Pancreas (tissue), 10 donors: Measurements from ENCODE around the gene ZNF593. TPM values are rescaled to one million over a fixed set of nuclear protein-coding genes. Genes with fewer than 3 reads are reported as not detected.

Experiments used
- ATAC-seq, 4 donors: fragments of 200-7000 bp; cut with Tn5 transposase; one replicate each; pipeline versions ENCODE4 v1.8.0 to v1.9.1; 2020; ENCODE audit warnings: mild to moderate bottlenecking in 4 of 4, moderate library complexity in 4 of 4
- DNase-seq, 6 donors: peaks; one replicate each; pipeline ENCODE4 v3.0.0-alpha.2; 2020
- FAIRE-seq: peaks from 2 replicates; lab custom pipeline; 2012; peaks lifted over from hg19 to GRCh38; lab: Jason Lieb, UNC
- H3K27ac ChIP-seq, 4 donors: fragments of 200-600 bp; sonication (generic); 1 replicate in 3 of 4; 2 replicates in 1 of 4; pipeline versions ENCODE4 v1.5.0 to v1.8.0; 2020
- H3K27me3 ChIP-seq, 4 donors: fragments of 200-600 bp; one replicate each; pipeline ENCODE4 v1.8.0; 2021
- H3K36me3 ChIP-seq, 3 donors: fragments of 200-600 bp; sonication (generic) in 1 of 3; one replicate each; pipeline versions ENCODE4 v1.5.0 to v1.8.0; 2020 to 2021
- H3K4me1 ChIP-seq, 3 donors: fragments of 200-600 bp; one replicate each; pipeline ENCODE4 v1.8.0; 2021
- H3K4me3 ChIP-seq, 4 donors: fragments of 200-600 bp; sonication (generic) in 2 of 4; one replicate each; pipeline versions ENCODE4 v1.5.0 to v1.8.0; 2020 to 2021
- H3K9me3 ChIP-seq, 4 donors: fragments of 200-600 bp; one replicate each; pipeline ENCODE4 v1.8.0; 2021
- WGBS, 2 donors: extraction: QIAGEN DNeasy Blood & Tissue Kit; methylation state at CpG; one replicate each; pipeline ENCODE4 v1.1.7; 2013; 5-methylcytosine and 5-hydroxymethylcytosine counted together
- intact Hi-C, 3 donors: fragments of 100-400 bp; cut with DNase I; formaldehyde crosslinking; loops; one replicate each; pipeline versions ENCODE4 v1.11.1 to v1.14.2; 2022
- polyA plus RNA-seq, 2 donors: library from polyadenylated mRNA; stranded (reverse); fragments of 200-250 nt; gene quantifications; one replicate each; pipeline ENCODE4 v1.2.3, GENCODE V29; 2013
- total RNA-seq, 6 donors: library from RNA; stranded (reverse); fragmentation: NEBNext Ultra II Directional in 4 of 6; extraction: Animal tissue kit (Norgen Biotek cat#: 25700) in 4 of 6; gene quantifications; one replicate each; pipeline versions ENCODE4 v1.2.1 to v1.2.4, GENCODE V29; 2021 to 2023
- TF ChIP-seq, protein P1 (sequence below), 4 donors: fragments of 200-600 bp; sonication (generic) in 3 of 4; IDR thresholded peaks; one replicate each; pipeline versions ENCODE4 v1.5.0 to v1.8.0; 2021; ENCODE audit warnings: antibody characterized with exemption in 4 of 4
- donor health status: healthy with polysubstance abuse.
- donor health status: DM: no; HTN: no; CAD: no; lungs with moderate emphysema.
- donor health status: DM: no; HTN: no; CAD: no.
- donor health status: control.
- donor health status: control.
- donor health status: Bipolar disorder and iron deficiency.
- donor health status: DM: yes; HTN: yes; CAD: no.
- donor health status: DM: no; HTN: no; CAD: no.
- donor health status: DM: no; HTN: no; CAD: no.
- donor health status: DM: yes; HTN: yes; CAD: no.

The ZNF593 gene
- total and polyA plus RNA-seq, 8 donors, result 18.4 to 80.7 (median 22.8) TPM

DNA sequence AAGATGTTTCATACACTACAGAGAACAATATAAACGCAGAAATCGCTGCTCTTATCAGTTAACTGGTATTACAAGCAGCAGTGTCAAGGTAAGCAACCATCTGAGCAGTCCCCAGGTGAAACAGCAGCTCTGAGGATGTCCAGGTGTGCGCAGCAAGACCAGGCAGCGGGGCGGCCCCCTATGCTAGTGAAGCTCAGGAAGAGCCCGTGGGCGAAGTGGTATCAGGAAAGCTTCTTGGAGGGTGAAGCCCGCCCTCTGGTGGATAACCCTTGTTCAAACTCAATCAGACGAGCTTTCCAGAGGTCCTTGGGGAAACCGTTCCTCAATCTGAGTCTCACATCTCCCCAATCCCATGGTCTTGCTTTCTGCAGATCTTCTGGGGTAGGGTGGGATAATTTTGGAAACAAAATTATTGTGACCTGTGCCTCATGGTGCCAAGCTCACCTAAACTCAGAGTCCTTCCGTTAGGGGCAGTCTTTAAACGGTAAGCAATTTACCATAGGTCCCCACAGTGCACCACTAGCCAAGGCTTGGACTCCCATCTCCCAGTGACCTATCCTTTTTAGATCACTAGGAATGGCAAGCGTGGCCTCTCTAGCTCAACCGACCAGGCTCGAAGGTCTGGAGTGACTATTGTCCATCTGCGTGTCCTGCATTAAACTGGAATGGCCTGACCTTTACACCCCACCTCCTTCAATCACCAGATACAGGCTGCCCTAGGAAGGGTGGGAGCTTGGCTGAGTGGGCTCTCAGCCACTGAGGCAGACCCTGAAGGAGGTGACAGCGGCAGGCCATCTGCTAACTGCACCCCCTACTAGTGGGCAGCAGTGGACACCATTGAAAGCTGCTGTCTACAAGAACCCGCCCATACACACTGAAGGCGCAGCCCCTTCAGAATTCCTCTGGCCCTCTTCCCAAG is 24.4 kb upstream of the ZNF593 start:
- 20 to 21% methylated on average over 19 of the region's 19 CpGs for WGBS, 2 donors
- intact Hi-C loops, result loop anchor here in 2 of 3 donors (5.0 to 10.0 kb wide), 3 partner anchors 38 to 113 kb away; no protein-coding TSS in a partner anchor

DNA sequence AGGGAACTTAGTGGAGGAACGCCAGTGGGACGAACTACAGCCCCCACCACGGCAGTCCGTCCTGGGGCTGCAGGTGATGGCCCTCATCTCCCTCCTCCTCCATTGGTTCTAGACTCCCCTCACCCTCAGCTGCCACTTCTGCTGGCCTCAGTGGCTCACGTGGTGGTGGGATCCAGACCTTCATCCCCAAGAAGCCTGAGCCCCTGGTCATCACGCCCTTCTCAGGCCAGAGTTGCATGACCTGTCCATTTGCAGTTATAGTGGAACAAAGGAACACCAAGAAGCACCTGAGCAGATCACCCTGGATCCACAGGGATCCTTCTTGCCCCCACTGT is 23.8 kb upstream of the ZNF593 start:
- H3K27ac ChIP-seq, result no peak overlapping the region
- intact Hi-C loops, result loop anchor here in 2 of 3 donors (5.0 to 10.0 kb wide), 3 partner anchors 39 to 114 kb away; no protein-coding TSS in a partner anchor
- FAIRE-seq (no peak), ATAC-seq (no peak), DNase-seq (no peak)
- no peak overlapping the region for H3K4me3 ChIP-seq
- H3K9me3 ChIP-seq, result no peaks in the 10 kb centered on the region
- no peaks in the 10 kb centered on the region for H3K27me3 ChIP-seq
- 31 to 33% methylated on average over 6 of the region's 6 CpGs for WGBS, 2 donors
- TF ChIP-seq, protein P1, sequence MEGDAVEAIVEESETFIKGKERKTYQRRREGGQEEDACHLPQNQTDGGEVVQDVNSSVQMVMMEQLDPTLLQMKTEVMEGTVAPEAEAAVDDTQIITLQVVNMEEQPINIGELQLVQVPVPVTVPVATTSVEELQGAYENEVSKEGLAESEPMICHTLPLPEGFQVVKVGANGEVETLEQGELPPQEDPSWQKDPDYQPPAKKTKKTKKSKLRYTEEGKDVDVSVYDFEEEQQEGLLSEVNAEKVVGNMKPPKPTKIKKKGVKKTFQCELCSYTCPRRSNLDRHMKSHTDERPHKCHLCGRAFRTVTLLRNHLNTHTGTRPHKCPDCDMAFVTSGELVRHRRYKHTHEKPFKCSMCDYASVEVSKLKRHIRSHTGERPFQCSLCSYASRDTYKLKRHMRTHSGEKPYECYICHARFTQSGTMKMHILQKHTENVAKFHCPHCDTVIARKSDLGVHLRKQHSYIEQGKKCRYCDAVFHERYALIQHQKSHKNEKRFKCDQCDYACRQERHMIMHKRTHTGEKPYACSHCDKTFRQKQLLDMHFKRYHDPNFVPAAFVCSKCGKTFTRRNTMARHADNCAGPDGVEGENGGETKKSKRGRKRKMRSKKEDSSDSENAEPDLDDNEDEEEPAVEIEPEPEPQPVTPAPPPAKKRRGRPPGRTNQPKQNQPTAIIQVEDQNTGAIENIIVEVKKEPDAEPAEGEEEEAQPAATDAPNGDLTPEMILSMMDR (IDR thresholded peaks at IDR 0.05), result no peak
- H3K36me3 ChIP-seq, result no peaks in the 10 kb centered on the region
- no peaks in the 10 kb centered on the region for H3K4me1 ChIP-seq

More for the DNA sequence above, 24.4 kb upstream of the ZNF593 start:
- Histone ChIP-seq H3K9me3 (no peaks in the 10 kb centered on the region), H3K4me3 (no peak overlapping the region), H3K36me3 (no peaks in the 10 kb centered on the region), H3K27me3 (no peaks in the 10 kb centered on the region), H3K27ac (no peak overlapping the region), H3K4me1 (no peaks in the 10 kb centered on the region)
- no peak for FAIRE-seq
- TF ChIP-seq, protein P1 (IDR thresholded peaks at IDR 0.05), result peak; percentile 51 to 77 (median 70)
- peak in 5 of 6 donors; percentile 73 to 85 (median 80) for DNase-seq
- peak; percentile 96 to 100 (median 98) for ATAC-seq

DNA sequence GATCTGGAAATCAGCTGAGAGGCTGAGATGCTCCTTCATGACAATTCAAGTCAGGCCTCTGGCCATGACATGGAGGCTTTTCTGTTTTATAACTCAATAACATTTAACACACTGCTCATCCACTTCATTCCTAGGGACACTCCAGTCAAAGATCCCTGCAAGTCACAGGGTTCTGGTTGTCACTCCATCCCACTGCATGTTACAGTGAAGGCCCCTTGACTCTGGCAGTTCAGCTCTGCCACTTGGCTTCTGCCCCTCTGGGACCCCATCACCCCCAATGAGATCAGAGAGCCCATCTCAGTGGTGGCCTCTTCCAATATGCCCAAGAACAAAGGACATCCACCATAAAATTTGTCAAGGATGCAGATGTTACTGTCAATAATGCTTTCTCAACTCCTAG is 20.8 kb upstream of the ZNF593 start:
- intact Hi-C loops, result loop anchor here in 2 of 3 donors (5.0 to 10.0 kb wide), 3 partner anchors 42 to 117 kb away; no protein-coding TSS in a partner anchor
- Histone ChIP-seq H3K4me1 (no peaks in the 10 kb centered on the region), H3K27me3 (no peaks in the 10 kb centered on the region), H3K27ac (no peak overlapping the region), H3K9me3 (no peaks in the 10 kb centered on the region), H3K4me3 (no peak overlapping the region), H3K36me3 (no peaks in the 10 kb centered on the region)
- TF ChIP-seq, protein P1 (IDR thresholded peaks at IDR 0.05), result no peak
- ATAC-seq (no peak), DNase-seq (no peak), FAIRE-seq (no peak)

DNA sequence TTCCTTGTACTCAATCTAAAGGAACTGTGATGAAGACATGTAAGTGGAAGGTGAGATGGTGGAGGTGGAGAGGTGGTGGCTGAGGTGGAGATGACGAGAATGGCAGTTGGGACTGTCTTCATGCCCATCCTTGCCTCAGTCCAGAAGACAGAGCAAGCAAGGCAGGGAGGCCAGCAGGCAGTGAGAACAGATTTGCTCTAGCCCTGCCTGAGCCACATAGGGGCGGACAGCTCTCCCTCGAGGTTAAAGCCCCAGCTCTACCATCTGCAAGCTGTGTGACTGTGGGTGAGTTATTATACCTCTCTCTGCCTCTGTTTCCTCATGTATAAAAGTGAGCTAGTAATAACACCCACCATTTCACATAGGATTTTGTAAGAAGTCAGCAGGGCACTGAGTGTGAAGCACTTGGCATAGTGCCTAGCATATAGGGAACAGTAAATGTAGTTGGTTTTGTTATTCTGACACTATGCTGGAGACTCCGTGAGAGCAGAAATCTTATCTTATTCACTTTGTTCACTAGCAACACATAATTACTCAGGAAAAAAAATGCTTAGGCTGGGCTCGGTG is 15.7 kb upstream of the ZNF593 start:
- Histone ChIP-seq H3K27ac (no peak overlapping the region), H3K27me3 (no peaks in the 10 kb centered on the region), H3K36me3 (no peaks in the 10 kb centered on the region), H3K4me1 (no peaks in the 10 kb centered on the region), H3K9me3 (no peaks in the 10 kb centered on the region), H3K4me3 (no peak overlapping the region)
- TF ChIP-seq, protein P1 (IDR thresholded peaks at IDR 0.05), result no peak
- WGBS, 2 donors, result 61 to 62% methylated on average over 5 of the region's 5 CpGs
- FAIRE-seq (no peak), DNase-seq (no peak), ATAC-seq (no peak)
- intact Hi-C loops, result no loop called here
